ENCODE measurements around the gene CTSC.

Gene CTSC

GRCh38 chr11:88306785-88307184, 30.8 kb downstream of the CTSC start:
- TF ChIP-seq CTCF (IDR thresholded peaks at IDR 0.05; ENCODE audit: control insufficient read depth, insufficient read depth, low read depth, low read length, missing control alignments), result no peak
- no peak overlapping the region for H3K4me3 ChIP-seq (ENCODE audit: control insufficient read depth, low read depth, low read length)
- DNase-seq (ENCODE audit: low read depth), result no peak

- no peak for TF ChIP-seq CTCF (IDR thresholded peaks at IDR 0.05; ENCODE audit: control insufficient read depth, insufficient read depth, low read depth, low read length, missing control alignments)
- no peak for DNase-seq (ENCODE audit: low read depth)
- no peak overlapping the region for H3K4me3 ChIP-seq (ENCODE audit: control insufficient read depth, low read depth, low read length)
Measured at GRCh38 chr11:88305430-88305829, 32.1 kb downstream of the CTSC start.

GRCh38 chr11:88304352-88304751, 33.2 kb downstream of the CTSC start:
- TF ChIP-seq CTCF (IDR thresholded peaks at IDR 0.05; ENCODE audit: control insufficient read depth, insufficient read depth, low read depth, low read length, missing control alignments), result no peak
- DNase-seq (ENCODE audit: low read depth), result no peak
- H3K4me3 ChIP-seq (ENCODE audit: control insufficient read depth, low read depth, low read length), result no peak overlapping the region

- TF ChIP-seq CTCF (IDR thresholded peaks at IDR 0.05; ENCODE audit: control insufficient read depth, insufficient read depth, low read depth, low read length, missing control alignments), result no peak
- H3K4me3 ChIP-seq (ENCODE audit: control insufficient read depth, low read depth, low read length), result no peak overlapping the region
- no peak for DNase-seq (ENCODE audit: low read depth)
Measured at GRCh38 chr11:88303037-88303436, 34.5 kb downstream of the CTSC start.

GRCh38 chr11:88301488-88302140, 35.9 kb downstream of the CTSC start:
- H3K4me3 ChIP-seq (ENCODE audit: control insufficient read depth, low read depth, low read length), result no peak overlapping the region
- peak; percentile 66 for DNase-seq (ENCODE audit: low read depth)
- TF ChIP-seq CTCF (IDR thresholded peaks at IDR 0.05; ENCODE audit: control insufficient read depth, insufficient read depth, low read depth, low read length, missing control alignments), result no peak

- DNase-seq (ENCODE audit: low read depth), result no peak
- H3K4me3 ChIP-seq (ENCODE audit: control insufficient read depth, low read depth, low read length), result no peak overlapping the region
- TF ChIP-seq CTCF (IDR thresholded peaks at IDR 0.05; ENCODE audit: control insufficient read depth, insufficient read depth, low read depth, low read length, missing control alignments), result no peak
Measured at GRCh38 chr11:88300888-88301487, 36.5 kb downstream of the CTSC start.

Measured in AG09309 (cell line).